ENCODE measurements around the gene XXYLT1. TPM values are rescaled to one million over a fixed set of nuclear protein-coding genes. Genes with fewer than 3 reads are reported as not detected.

Gene XXYLT1
- total RNA-seq, 1 donor from 2014 or later = 16.4 TPM

- H3K27me3 ChIP-seq = no peaks in the 10 kb centered on the region
- no peaks in the 10 kb centered on the region for H3K9me3 ChIP-seq (ENCODE audit: low read depth)
- no peak for DNase-seq (ENCODE audit: low spot score)
- peaks cover 33% of the 10 kb centered on the region for H3K36me3 Mint-ChIP-seq
- H3K36me3 ChIP-seq = no peaks in the 10 kb centered on the region
- H2AFZ ChIP-seq (replicated peaks) = no peak overlapping the region
- H3K9me3 Mint-ChIP-seq = peaks cover 15% of the 10 kb centered on the region
- no peak overlapping the region for H3K4me3 ChIP-seq
- no peaks in the 10 kb centered on the region for H3K4me1 ChIP-seq
- no peaks in the 10 kb centered on the region for H4K20me1 ChIP-seq (ENCODE audit: low read depth)
- H3K4me3 Mint-ChIP-seq = no peak overlapping the region
- no peaks in the 10 kb centered on the region for H3F3A ChIP-seq (ENCODE audit: low read depth)
- H3K27me3 Mint-ChIP-seq (ENCODE audit: insufficient read depth, low read depth) = peaks cover 4% of the 10 kb centered on the region
- TF ChIP-seq CTCF (IDR thresholded peaks at IDR 0.05) = no peak
- TF ChIP-seq EZH2phosphoT487 (IDR thresholded peaks at IDR 0.05) = no peak
- TF ChIP-seq EZH2 (IDR thresholded peaks at IDR 0.05) = no peak
- H3K79me2 ChIP-seq (ENCODE audit: low read depth) = no peaks in the 10 kb centered on the region
- H3K4me2 ChIP-seq = no peak overlapping the region
- H3K27ac ChIP-seq = no peak overlapping the region
- no peak overlapping the region for H3K27ac Mint-ChIP-seq
- H3K4me1 Mint-ChIP-seq = peaks cover 2% of the 10 kb centered on the region
- no peak overlapping the region for H3K9ac ChIP-seq
Measured at GRCh38 chr3:195068084-195069080, 202.6 kb downstream of the XXYLT1 start.

GRCh38 chr3:195066441-195066841 is 204.5 kb downstream of the XXYLT1 start:
- no peak overlapping the region for H3K4me3 Mint-ChIP-seq
- no peaks in the 10 kb centered on the region for H4K20me1 ChIP-seq (ENCODE audit: low read depth)
- no peak overlapping the region for H3K27ac ChIP-seq
- TF ChIP-seq CTCF (IDR thresholded peaks at IDR 0.05) (no peak), EZH2phosphoT487 (IDR thresholded peaks at IDR 0.05) (no peak), EZH2 (IDR thresholded peaks at IDR 0.05) (no peak)
- no peak overlapping the region for H3K4me3 ChIP-seq
- H3K27me3 Mint-ChIP-seq (ENCODE audit: insufficient read depth, low read depth) = peaks cover 7% of the 10 kb centered on the region
- H3F3A ChIP-seq (ENCODE audit: low read depth) = no peaks in the 10 kb centered on the region
- DNase-seq (ENCODE audit: low spot score) = no peak
- H3K36me3 Mint-ChIP-seq = peaks cover 33% of the 10 kb centered on the region
- no peaks in the 10 kb centered on the region for H3K79me2 ChIP-seq (ENCODE audit: low read depth)
- no peaks in the 10 kb centered on the region for H3K9me3 ChIP-seq (ENCODE audit: low read depth)
- no peak overlapping the region for H3K9ac ChIP-seq
- H3K4me1 ChIP-seq = no peaks in the 10 kb centered on the region
- no peak overlapping the region for H3K4me2 ChIP-seq
- no peak overlapping the region for H3K27ac Mint-ChIP-seq
- H3K27me3 ChIP-seq = no peaks in the 10 kb centered on the region
- no peaks in the 10 kb centered on the region for H3K36me3 ChIP-seq
- peaks cover 15% of the 10 kb centered on the region for H3K9me3 Mint-ChIP-seq
- no peak overlapping the region for H2AFZ ChIP-seq (replicated peaks)
- H3K4me1 Mint-ChIP-seq = peaks cover 17% of the 10 kb centered on the region

- Mint-ChIP-seq H3K36me3 (peaks cover 33% of the 10 kb centered on the region), H3K27me3 (ENCODE audit: insufficient read depth, low read depth) (peaks cover 7% of the 10 kb centered on the region), H3K4me3 (no peak overlapping the region), H3K9me3 (peaks cover 15% of the 10 kb centered on the region), H3K27ac (no peak overlapping the region), H3K4me1 (peaks cover 20% of the 10 kb centered on the region)
- Histone ChIP-seq H2AFZ (replicated peaks) (no peak overlapping the region), H3F3A (ENCODE audit: low read depth) (no peaks in the 10 kb centered on the region), H3K4me3 (no peak overlapping the region), H3K27me3 (no peaks in the 10 kb centered on the region), H3K36me3 (no peaks in the 10 kb centered on the region), H4K20me1 (ENCODE audit: low read depth) (no peaks in the 10 kb centered on the region), H3K9me3 (ENCODE audit: low read depth) (no peaks in the 10 kb centered on the region), H3K4me2 (no peak overlapping the region), H3K9ac (no peak overlapping the region), H3K4me1 (no peaks in the 10 kb centered on the region), H3K27ac (no peak overlapping the region), H3K79me2 (ENCODE audit: low read depth) (no peaks in the 10 kb centered on the region)
- DNase-seq (ENCODE audit: low spot score) = no peak
- no peak for TF ChIP-seq EZH2phosphoT487 (IDR thresholded peaks at IDR 0.05)
- TF ChIP-seq CTCF (IDR thresholded peaks at IDR 0.05) = no peak
- TF ChIP-seq EZH2 (IDR thresholded peaks at IDR 0.05) = no peak
Measured at GRCh38 chr3:195065864-195066185, 205.1 kb downstream of the XXYLT1 start.
